ENCODE data around the gene TUT4. TPM values are rescaled to one million over a fixed set of nuclear protein-coding genes. Genes with fewer than 3 reads are reported as not detected.

TUT4 gene
- total RNA-seq, 1 experiment from 2014 or later, result 37.4 TPM

DNA sequence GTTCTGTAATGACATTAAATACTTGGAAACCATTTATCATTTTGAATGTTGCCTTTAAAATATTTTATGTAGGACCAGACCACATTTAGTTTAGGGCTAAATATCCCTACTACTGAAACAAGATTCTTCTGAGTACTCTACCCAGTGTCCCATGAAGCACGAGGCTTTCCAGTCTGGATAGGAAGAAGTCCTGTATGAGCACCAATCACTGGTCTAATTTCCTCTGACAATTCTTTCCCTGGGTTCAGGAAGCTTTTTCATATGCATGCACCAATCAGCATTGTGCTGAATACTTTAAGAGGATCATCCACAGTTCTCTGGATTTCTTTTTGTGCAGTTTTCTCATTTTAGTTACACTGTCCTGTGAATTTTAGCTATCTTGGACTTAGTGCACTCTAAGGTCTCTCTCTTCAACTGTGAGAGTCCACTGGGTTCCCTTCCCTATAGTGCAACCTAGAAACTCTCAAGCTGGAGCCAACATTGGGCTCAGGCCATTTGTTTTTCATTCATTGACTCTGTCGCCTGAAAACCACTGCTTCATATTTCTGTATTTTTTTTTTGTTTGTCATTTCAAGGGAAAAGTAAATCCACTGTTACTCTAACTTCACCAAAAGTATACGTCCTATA lies 45.9 kb downstream of the TUT4 start:
- Histone ChIP-seq H2AFZ (ENCODE audit: low read length) (no peak overlapping the region), H3K4me2 (ENCODE audit: low read length) (no peak overlapping the region), H3K4me1 (ENCODE audit: insufficient read depth, low read length) (no peaks in the 10 kb centered on the region), H4K20me1 (ENCODE audit: low read length) (no peaks in the 10 kb centered on the region), H3F3A (ENCODE audit: low read length, unreplicated experiment) (no peaks in the 10 kb centered on the region), H3K9me2 (replicated peaks; ENCODE audit: low read length) (no peaks in the 10 kb centered on the region), H3K9me3 (ENCODE audit: low read length) (no peaks in the 10 kb centered on the region), H3K27me3 (ENCODE audit: low read length) (no peaks in the 10 kb centered on the region), H3K79me2 (ENCODE audit: low read length) (no peaks in the 10 kb centered on the region), H3K27ac (ENCODE audit: low read length) (no peak overlapping the region), H3K36me3 (ENCODE audit: low read depth, low read length) (peaks cover 3% of the 10 kb centered on the region; the same call in 1 of the 2 replicates), H3K9ac (ENCODE audit: low read length) (no peak overlapping the region), H3K4me3 (ENCODE audit: low read length) (no peak overlapping the region)
- ATAC-seq, result no peak
- ChIA-PET CTCF (no interaction called here), POLR2A (ENCODE audit: unreplicated experiment) (no interaction called here)
- intact Hi-C loops (cut with micrococcal nuclease), result no loop called here
- BruUV-seq (replicated peaks), result no TSS peak
- DNase-seq, result no peak
- no peak for TF ChIP-seq EZH2 (IDR thresholded peaks at IDR 0.05; ENCODE audit: low read length, unreplicated experiment)

DNA sequence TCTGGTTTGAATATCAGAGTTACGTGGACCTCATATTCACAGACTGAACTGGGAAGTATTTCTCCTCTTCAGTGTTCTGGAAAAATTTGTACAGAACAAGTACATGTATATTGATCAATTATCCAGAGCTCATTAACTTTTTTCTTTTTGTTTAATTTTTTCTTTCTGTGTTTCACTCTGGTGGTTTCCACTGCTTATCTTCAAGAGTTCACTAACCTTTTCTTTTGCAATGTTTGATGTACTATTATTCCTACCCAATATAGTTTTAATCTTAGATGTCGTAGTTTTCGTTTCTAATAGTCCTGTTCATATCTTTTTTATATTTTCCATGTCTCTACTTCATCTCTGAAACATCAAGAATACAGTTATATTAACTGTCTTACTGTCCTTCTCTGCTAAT lies 46.5 kb downstream of the TUT4 start:
- no peaks in the 10 kb centered on the region for H3K9me3 ChIP-seq (ENCODE audit: low read length)
- ChIA-PET CTCF (no interaction called here), POLR2A (ENCODE audit: unreplicated experiment) (no interaction called here)
- H3K9ac ChIP-seq (ENCODE audit: low read length), result no peak overlapping the region
- H3K9me2 ChIP-seq (replicated peaks; ENCODE audit: low read length), result no peaks in the 10 kb centered on the region
- no TSS peak for BruUV-seq (replicated peaks)
- peaks cover 3% of the 10 kb centered on the region; the same call in 1 of the 2 replicates for H3K36me3 ChIP-seq (ENCODE audit: low read depth, low read length)
- no peak for DNase-seq
- no peak for TF ChIP-seq EZH2 (IDR thresholded peaks at IDR 0.05; ENCODE audit: low read length, unreplicated experiment)
- intact Hi-C loops (cut with micrococcal nuclease), result no loop called here
- no peak overlapping the region for H2AFZ ChIP-seq (ENCODE audit: low read length)
- H3K27me3 ChIP-seq (ENCODE audit: low read length), result no peaks in the 10 kb centered on the region
- H3K4me3 ChIP-seq (ENCODE audit: low read length), result no peak overlapping the region
- ATAC-seq, result no peak
- H3K4me1 ChIP-seq (ENCODE audit: insufficient read depth, low read length), result no peaks in the 10 kb centered on the region
- H3F3A ChIP-seq (ENCODE audit: low read length, unreplicated experiment), result no peaks in the 10 kb centered on the region
- no peak overlapping the region for H3K4me2 ChIP-seq (ENCODE audit: low read length)
- no peak overlapping the region for H3K27ac ChIP-seq (ENCODE audit: low read length)
- H4K20me1 ChIP-seq (ENCODE audit: low read length), result no peaks in the 10 kb centered on the region
- H3K79me2 ChIP-seq (ENCODE audit: low read length), result no peaks in the 10 kb centered on the region

DNA sequence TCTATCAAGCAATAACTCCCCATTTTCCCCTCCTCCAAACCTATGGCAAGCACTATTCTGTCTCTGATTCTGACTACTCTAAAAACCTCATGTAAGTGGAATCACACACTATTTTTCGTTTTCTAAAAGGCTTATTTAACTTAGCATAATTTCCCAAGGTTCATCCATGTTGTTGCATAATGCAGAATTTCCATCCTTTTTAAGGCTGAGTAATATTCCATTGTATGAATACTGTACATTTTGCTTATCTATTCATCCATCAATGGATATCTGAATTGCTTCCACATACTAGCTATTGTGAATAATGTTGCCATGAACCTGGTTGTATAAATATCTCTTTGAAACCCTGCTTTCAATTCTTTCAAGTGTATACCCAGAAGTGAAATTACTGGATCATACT lies 48.2 kb downstream of the TUT4 start:
- no TSS peak for BruUV-seq (replicated peaks)
- ATAC-seq, result no peak
- intact Hi-C loops (cut with micrococcal nuclease), result no loop called here
- Histone ChIP-seq H3K4me2 (ENCODE audit: low read length) (no peak overlapping the region), H3K27ac (ENCODE audit: low read length) (no peak overlapping the region), H3K9ac (ENCODE audit: low read length) (no peak overlapping the region), H3F3A (ENCODE audit: low read length, unreplicated experiment) (no peaks in the 10 kb centered on the region), H4K20me1 (ENCODE audit: low read length) (no peaks in the 10 kb centered on the region), H2AFZ (ENCODE audit: low read length) (no peak overlapping the region), H3K9me2 (replicated peaks; ENCODE audit: low read length) (no peaks in the 10 kb centered on the region), H3K4me1 (ENCODE audit: insufficient read depth, low read length) (no peaks in the 10 kb centered on the region), H3K36me3 (ENCODE audit: low read depth, low read length) (peaks cover 3% of the 10 kb centered on the region; the same call in 1 of the 2 replicates), H3K27me3 (ENCODE audit: low read length) (no peaks in the 10 kb centered on the region), H3K9me3 (ENCODE audit: low read length) (no peaks in the 10 kb centered on the region), H3K79me2 (ENCODE audit: low read length) (no peaks in the 10 kb centered on the region), H3K4me3 (ENCODE audit: low read length) (no peak overlapping the region)
- TF ChIP-seq EZH2 (IDR thresholded peaks at IDR 0.05; ENCODE audit: low read length, unreplicated experiment), result no peak
- TF ChIP-seq, protein P1, sequence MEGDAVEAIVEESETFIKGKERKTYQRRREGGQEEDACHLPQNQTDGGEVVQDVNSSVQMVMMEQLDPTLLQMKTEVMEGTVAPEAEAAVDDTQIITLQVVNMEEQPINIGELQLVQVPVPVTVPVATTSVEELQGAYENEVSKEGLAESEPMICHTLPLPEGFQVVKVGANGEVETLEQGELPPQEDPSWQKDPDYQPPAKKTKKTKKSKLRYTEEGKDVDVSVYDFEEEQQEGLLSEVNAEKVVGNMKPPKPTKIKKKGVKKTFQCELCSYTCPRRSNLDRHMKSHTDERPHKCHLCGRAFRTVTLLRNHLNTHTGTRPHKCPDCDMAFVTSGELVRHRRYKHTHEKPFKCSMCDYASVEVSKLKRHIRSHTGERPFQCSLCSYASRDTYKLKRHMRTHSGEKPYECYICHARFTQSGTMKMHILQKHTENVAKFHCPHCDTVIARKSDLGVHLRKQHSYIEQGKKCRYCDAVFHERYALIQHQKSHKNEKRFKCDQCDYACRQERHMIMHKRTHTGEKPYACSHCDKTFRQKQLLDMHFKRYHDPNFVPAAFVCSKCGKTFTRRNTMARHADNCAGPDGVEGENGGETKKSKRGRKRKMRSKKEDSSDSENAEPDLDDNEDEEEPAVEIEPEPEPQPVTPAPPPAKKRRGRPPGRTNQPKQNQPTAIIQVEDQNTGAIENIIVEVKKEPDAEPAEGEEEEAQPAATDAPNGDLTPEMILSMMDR (conservative IDR thresholded peaks at IDR 0.05; ENCODE audit: low read depth, low read length), result no peak
- TF ChIP-seq EZH2phosphoT487 (IDR thresholded peaks at IDR 0.05; ENCODE audit: borderline replicate concordance, low read length), result no peak
- no peak for DNase-seq
- POLR2A ChIA-PET (ENCODE audit: unreplicated experiment), result no interaction called here
- CTCF ChIA-PET, result no interaction called here

DNA sequence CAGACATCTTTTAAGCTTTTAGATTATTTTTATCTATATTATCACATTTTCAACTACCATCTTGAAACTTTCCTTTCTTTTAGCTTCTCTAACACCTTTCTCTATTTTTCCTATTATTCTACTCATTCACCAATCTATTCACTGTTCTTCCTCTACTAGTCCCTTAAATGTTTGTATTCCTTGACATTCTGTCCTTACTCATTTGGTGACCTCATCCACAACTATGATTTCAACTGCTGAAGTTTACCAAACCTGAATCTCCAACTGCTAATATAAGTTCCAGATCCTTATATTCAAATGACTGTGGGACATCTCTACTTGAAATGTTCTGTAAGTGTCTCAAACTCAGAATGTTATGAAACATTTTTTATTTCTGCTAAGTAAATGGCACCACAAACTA lies 49.2 kb downstream of the TUT4 start:
- Histone ChIP-seq H2AFZ (ENCODE audit: low read length) (no peak overlapping the region), H4K20me1 (ENCODE audit: low read length) (no peaks in the 10 kb centered on the region), H3K27ac (ENCODE audit: low read length) (no peak overlapping the region), H3K4me1 (ENCODE audit: insufficient read depth, low read length) (no peaks in the 10 kb centered on the region), H3K9me3 (ENCODE audit: low read length) (no peaks in the 10 kb centered on the region), H3K9ac (ENCODE audit: low read length) (no peak overlapping the region), H3K4me2 (ENCODE audit: low read length) (no peak overlapping the region), H3F3A (ENCODE audit: low read length, unreplicated experiment) (no peaks in the 10 kb centered on the region), H3K79me2 (ENCODE audit: low read length) (no peaks in the 10 kb centered on the region), H3K9me2 (replicated peaks; ENCODE audit: low read length) (no peaks in the 10 kb centered on the region), H3K27me3 (ENCODE audit: low read length) (no peaks in the 10 kb centered on the region), H3K4me3 (ENCODE audit: low read length) (no peak overlapping the region), H3K36me3 (ENCODE audit: low read depth, low read length) (no peaks in the 10 kb centered on the region; the same call in 1 of the 2 replicates)
- BruUV-seq (replicated peaks), result no TSS peak
- no peak for TF ChIP-seq EZH2phosphoT487 (IDR thresholded peaks at IDR 0.05; ENCODE audit: borderline replicate concordance, low read length)
- TF ChIP-seq EZH2 (IDR thresholded peaks at IDR 0.05; ENCODE audit: low read length, unreplicated experiment), result no peak
- TF ChIP-seq, protein P1 (conservative IDR thresholded peaks at IDR 0.05; ENCODE audit: low read depth, low read length), result no peak
- DNase-seq (no peak), ATAC-seq (no peak)
- intact Hi-C loops (cut with micrococcal nuclease), result no loop called here
- ChIA-PET CTCF (no interaction called here), POLR2A (ENCODE audit: unreplicated experiment) (no interaction called here)
